GM21529 (cell line): ENCODE measurements around the gene ABAT.

ENCODE experiments used
- ATAC-seq: cut with Tn5 transposase; IDR thresholded peaks from one replicate; pipeline ENCODE4 v1.9.1; 2021; ENCODE audit not compliant: unreplicated experiment

ABAT gene

DNA sequence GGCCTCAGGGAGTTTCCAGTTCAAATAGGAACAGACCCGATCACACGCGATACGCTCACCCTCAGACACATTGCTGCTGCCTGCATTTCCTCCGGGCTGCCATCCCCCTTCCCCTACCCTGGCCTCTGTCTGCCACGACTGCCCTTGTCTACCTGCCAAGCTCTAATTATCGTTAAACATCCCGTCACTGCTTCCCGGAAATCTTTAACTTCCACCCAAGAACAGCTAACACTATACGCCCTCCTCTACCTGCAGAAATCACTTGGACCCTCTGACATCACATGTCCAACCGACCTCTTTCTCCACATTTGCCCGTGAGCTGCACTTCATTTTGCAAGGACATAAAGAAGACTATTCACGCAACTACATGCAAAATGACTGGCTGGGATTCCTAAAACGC lies 40.4 kb downstream of the ABAT start:
- ATAC-seq: no peak

DNA sequence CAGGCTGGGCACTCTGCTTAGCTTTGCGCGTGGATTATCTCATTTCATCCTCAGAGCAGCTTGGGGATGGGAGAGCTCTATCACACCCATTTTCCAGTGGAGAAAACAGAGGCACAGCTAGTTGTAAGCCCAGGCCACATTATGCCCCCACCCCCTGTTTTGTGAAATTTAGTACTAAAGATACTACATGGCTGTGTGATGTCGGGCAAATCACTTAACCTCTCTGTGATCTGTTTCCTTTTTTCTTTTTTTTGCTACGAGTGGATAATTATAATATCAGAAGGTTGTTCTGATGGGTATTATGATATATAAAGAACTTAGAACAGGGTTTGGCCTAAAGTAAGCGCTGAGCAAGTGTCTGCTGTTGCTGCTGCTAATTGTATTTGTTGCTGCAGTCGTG lies 41.6 kb downstream of the ABAT start:
- no peak for ATAC-seq

DNA sequence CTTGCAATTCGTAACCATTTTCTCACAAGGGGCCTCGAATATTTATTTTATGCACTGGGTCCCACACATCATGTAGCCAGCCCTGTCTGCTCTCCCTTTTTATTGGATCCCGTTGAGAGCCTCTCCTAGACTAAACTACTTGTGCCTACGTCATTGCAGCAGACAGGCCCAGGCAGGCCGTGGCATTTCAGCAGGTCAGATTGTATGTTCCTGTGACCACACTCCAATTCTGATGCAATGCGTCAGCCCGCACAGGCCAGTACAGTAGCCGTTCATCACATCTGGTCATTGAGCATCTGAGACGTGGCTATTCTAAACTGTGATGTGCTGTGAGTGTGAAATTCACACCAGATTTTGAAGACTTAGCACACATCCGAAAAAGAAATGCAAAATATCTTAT lies 42.2 kb downstream of the ABAT start:
- no peak for ATAC-seq

DNA sequence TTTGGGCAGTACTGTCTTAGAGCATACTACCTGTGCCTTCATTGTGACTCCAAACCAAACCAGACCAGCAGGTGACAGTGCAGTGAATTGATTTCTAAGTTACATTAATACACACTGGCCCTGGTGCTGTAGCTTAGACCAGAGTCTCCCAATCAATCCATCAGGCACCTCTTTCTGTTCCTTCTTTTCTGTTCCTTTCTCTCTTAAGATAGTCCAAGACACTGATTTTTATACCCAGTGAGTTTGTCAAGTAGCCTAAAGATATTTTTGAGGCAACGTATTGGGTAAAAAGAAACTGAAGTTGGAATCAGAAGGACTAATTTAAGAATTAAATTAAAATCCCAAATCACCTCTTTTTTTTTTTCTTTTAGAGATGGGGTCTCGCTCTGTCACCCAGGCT lies 43.1 kb downstream of the ABAT start:
- ATAC-seq: no peak

DNA sequence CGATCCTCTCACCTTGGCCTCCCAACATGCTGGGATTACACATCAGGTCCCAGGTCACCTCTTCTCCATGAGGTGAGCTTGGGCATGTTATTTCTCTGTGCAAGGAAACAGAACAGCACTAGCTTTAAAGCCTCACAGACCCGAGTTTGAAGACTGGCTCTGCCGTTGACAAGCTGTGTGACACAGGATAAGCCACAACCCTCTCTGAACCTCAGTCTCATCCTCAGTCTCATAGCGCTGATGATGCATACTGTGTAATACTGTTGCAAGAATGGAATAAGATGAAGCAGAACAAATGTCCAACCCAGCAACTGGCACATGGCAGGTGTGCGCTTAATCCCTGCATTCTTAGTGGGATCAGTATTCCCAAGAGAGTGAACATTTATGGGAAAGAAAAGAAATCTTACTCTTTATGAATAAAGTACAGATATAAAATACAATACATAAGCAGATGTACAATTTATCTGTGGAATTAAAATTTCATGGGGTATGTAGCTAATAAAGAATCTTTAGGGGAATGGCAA lies 43.5 kb downstream of the ABAT start:
- ATAC-seq: no peak

DNA sequence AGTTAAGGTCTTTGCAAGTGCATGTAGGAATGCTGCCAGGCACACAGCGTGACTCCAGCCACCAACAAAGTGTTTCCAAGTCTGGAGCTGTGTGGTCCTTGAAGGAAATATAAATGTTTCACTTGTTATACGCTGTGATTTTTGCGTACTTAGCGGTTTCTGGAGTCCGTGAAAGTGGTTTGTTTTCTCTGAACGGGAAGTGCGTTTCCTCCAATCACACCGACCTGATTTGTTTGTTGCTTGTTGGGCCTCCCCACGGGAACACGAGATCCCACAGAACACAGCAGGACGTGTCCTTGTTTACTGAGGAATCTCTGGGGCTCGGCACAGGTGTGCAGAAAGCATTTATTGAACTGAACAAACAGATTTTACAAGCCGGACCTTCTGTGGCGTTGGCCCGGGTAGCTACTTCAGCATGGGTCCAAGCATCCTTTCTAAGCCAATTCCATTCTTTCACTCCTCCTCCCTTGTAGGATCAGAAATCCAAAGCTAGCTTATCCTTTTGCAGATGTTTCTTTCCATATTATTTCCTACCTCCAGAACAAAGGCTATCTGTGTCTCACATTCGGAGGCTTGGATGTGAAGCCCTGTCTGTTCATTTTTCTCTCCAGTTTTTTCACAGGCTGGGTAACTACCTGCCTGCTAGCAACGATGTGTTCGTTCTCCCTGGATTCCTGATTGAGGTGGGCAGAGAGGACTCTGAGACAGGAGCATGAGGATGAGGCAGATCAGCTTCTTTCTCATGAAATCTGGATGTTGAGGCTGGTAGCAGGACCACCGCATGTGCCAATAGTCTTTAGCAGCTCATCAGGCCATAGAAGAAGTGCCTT lies 44.6 kb downstream of the ABAT start:
- ATAC-seq: no peak

DNA sequence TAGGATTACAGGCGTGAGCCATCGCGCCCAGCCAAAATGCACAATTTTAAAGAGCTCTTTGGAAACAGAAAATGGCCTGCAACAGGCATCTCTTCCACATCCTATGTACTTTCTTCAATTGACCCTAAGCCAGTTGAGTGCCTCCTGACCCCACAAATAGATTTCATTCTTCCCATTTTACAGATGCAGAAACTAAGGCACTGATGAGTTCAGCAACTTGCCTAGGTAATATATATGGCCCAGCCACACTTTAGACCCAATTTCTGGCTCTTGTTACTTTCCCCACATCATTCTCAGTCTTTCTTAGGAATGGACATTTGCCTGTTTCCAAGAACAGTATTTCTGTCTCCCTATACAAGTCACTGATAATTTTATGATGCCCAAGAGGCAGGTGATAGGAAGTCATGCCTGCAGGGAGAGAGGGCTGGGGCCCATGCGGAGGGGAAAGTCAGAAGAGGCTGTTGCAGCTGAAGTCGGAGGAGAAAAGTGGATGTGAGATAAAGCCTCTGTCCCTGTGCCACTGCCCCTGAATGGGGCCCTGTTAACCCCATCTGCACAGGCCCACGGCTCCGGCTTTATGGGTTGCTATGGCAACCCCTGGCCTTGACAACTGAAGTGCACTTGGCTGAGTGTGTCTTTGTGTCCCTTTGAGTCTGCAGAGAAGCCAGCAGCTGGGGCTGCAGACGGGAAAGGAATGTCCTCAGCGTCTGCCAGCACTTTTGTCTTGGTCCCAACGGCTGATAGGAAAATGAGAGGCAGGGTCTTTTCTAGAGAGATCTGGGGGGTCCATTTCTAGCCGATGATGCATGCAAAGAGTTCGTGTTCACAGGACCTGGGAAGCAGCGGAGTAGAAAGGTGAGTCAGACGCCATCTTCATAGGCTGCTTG lies 45.9 kb downstream of the ABAT start:
- no peak for ATAC-seq

DNA sequence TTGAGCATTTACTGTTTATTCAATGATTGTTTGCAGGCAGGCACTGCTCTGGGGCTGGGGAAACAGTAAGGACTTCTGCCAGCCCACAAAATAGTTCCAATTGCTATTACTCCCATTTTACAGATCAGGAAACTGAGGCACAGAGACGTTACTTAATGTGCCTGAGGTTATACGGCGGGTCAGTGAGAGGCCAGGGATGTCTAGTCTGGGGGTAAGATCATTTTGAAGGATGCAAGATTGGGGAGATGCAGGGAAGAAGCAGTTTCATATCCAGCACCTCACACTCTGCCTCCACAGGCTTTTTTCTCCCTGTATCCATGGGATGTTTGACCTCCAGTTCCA lies 46.5 kb downstream of the ABAT start:
- ATAC-seq: no peak

DNA sequence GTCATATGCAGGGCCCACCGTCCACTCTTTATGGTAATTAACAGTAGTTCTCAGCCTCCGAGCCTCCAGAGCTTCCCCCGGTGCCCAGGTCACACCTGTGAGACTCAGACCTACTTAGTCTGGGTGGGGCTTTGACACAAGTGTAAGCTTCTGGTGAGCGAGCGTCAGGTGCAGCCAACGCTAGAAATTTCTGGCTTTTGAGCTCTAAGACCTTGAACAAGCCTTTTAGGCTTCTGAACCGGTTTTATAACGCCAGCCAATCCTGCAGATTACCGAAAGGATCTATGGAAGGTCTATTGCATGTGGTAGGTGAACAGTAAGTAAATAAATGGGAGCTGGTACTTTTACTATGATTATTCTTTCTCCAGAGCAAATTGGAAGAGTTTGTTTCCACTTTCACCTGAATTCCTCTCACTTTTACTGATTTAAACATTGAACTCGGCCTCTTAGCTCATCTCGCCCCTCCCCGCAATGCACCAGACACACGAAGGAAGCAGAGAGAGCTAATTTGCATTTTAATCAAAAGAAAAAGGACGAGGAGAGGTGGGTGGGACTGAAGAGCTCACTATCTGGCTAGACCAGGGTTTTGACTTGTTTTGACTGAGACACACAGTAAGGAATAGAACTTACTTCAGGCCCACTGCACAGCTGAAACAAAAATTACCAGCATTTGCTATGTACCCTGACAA lies 47.1 kb downstream of the ABAT start:
- no peak for ATAC-seq

DNA sequence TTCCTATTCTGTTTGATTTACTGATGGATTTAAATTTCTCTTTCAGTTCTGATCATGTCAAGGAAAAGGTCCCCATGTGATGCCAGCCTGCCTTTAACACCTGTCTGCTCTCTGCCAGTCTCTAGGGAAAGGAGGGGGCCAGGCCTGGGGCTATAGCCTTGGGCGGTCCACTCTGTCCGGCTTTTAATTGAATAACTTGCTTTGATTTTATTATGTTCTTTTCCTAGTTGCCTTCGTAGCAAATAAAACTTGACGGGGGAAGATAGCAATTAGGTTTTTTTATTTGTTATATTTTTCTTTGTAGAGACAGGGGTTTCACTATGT lies 47.6 kb downstream of the ABAT start:
- ATAC-seq: no peak

DNA sequence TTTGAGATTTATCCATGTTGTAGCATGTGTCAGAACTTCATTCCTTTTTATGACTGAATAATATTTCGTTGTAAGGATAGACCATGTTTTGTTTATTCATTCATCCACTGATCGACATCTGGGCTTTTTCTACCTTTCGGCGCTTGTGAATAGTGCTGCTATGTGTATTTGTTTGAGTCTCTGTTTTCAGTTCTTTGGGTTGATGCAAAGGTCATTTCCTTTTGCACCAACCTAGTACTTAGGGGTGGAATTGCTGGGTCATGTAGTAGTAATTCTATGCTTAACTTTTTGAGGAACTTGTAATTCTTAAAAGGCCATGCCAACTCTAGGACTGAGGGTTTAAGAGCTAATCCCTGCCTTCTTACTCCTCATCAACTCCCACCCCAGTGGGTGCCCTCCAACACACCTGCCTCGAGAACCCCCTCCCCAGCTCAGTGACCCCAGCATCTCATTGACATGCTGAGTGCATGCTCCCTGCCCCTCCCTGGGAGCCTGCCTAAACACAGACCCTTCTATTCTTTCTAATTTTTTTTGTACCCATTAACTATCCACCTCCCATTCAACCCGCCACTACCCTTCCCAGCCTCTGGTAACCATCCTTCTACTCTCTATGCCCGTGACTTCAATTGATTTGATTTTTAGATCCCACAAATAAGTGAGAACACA lies 51.2 kb downstream of the ABAT start:
- ATAC-seq: no peak

DNA sequence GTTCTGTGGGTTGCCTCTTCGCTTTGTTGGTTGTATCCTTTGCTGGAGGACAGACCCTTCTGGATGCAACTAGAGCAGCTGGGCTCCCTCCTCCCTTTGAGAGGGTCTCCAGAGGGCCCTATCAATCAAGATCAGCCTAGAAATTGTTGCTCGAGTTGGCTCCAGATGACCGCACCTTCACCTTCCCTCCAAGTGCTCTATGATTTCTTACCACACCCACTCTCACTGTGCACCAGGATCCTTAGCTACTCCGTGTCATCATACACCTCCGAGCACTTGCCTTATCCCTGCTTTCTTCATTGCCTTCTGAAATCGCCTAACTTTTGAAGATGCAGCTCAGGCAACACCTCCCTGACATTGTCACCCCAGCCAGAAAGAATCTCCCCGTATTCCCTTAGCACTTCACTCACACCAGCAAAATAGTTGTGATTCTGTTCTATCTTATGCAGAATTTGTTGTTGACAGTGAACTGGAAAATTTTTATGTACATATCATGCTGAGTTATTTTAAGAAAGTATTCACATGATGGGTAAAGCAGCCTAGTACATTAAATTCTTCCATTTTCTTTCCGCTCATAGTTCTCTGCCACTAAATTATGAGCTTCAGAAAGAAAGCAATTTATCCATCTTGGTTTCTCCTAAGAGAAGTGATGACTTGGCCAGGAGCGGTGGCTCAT lies 52.9 kb downstream of the ABAT start:
- ATAC-seq: no peak

DNA sequence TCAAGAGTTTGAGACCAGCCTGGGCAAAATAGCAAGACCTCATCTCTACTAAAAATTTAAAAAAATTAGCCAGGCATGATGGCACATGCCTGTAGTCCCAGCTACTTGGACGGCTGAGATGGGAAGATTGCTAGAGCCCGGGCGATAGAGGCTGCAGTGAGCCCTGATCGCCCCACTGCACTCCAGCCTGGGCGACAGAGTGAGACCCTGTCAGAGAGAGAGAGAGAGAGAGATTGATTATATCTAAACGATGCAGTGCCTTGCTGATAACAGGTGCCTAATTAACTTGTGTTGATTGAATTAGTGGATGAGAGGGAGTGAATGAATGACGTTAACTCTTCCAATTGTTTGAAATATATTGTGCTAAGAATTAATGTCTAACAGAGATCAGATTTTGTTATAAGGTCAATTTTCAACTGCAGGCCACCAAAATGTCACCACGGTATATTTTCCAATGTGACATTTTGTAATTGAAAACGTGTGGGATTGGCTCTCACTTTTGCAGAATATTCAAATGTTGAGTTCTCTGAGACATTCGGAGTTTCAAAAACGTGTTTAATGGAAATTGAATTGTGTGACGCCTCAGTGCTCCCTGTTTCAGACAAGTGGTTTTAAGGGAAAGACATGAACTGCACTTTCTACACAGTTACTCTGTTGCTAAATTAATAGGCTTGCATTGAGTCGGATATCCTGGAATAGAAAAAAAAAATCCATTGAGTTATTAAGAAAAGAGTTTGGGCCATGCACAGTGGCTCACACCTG lies 53.6 kb downstream of the ABAT start:
- ATAC-seq: no peak

DNA sequence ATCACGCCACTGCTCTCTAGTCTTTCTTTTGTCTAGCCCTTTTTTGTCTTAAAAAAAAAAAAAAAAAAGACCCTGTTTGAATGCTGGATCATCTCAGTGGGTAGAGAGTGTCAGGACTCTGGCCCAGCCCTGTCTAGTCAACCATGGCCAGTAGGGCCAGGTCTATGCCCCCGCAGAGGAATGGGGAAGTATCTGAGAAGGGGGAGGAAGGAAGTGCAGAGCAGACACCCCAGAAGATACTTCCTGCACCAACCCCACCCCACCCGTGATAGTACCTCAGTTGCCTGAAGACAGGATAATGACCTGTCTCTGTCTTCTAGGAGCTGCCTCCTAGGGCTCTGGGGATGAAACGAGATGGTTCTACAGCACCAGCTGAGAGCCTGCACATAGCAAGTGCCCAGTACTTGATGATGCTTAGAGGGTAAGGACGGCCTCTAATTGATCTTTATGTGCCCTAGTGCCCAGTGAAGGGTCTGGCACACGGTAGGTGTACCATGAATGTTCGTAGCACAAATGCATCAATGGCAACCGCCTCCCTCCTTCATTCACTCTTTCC lies 55.4 kb downstream of the ABAT start:
- ATAC-seq: no peak

DNA sequence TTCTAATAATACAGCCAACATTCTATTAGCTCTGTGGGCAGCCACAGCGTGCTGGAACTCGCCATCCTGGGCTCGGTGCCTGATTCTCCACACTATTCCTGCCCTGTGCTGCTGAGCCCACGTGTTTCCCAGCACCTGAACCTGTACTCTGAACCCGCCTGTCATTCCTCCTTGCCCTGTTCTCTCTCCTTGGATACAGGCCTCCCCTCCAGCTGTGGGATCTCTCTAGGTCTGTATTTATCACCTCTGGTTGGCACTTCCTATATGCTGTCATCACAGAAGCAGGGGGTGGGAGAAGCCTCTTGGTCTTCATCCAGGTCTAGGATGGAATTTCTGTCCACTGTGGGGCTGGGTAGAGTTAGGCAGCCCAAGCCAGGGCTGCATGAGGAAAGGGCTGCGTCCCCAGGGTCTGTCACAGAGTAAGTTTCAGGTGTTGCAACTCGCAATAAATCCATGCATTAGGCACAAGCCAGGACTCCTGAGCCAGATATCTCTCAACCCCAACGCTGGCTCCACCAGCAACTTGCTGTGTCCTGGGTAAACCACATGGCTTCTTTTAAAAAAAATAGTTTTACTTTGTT lies 56.0 kb downstream of the ABAT start:
- ATAC-seq: no peak

DNA sequence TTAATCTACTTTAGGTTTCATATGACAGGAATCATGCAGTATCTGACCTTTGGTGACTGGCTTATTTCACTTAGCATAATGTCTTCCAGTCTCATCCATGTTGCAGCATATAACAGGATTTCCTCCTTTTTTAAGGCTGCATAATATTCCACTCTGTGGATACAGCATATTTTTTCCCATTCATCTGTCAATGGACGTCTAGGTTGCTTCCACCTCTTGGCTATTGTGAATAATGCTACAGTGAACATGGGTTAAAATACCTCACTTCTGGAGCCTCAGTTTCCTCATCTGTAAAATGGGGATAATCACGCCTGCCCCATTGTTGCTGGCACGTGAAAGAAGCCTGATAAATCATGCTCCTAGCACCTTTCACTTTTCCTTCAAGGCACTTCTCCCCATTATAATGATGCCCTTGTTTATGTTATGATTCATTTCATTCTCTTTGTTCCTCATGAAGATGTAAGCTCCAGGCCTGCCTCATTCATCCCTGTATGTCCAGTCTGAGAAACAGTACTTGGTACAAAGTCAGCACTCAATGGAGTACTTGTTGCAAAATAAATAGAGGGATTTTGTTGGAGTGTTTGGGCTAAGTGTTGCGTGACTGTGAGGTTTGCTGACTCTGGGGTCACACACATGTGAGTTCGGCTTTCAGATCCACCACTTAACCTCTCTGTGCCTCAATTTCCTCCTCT lies 59.6 kb downstream of the ABAT start:
- no peak for ATAC-seq

DNA sequence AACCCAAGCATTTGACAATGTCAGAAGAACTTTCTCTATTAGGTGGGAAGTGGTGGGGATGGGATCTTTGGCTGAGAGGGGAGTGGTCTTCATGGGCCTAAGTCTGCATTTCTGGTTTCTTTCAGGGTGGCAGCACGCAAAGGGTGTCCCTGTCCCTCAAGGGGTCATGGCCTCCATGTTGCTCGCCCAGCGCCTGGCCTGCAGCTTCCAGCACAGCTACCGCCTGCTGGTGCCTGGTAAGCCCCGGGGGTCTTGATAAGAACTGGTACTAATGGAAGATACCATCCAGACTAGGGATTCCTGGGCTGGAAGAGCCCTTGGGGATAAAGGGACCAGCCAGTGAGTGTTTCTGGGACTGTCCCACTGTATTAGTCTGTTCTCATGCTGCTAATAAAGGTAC lies 61.2 kb downstream of the ABAT start:
- ATAC-seq: no peak

DNA sequence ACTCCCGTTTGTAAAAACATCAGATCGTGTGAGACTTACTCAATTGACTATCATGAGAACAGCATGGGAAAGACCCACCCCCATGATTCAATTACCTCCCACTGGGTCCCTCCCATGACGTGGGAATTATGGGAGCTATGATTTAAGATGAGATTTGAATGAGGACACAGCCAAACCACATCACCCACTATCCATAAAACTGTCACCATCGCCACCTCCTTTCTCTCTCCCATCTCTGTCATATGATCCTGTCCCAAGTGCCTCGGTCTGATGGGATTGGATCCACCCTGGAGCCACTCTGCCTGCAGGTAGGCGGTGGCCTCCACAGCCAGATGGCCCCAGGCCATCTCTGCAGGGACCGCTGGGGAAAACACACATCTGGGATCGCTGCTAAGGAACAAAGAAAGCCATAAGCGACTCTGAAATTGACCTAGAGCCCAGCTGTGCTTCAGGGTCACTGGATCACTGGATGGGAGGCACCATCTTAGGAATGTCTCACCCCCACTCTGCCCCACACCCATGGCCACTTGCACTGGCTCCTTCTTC lies 61.8 kb downstream of the ABAT start:
- no peak for ATAC-seq
